B cell (primary cell): Measurements from ENCODE around the gene C4A. TPM values are rescaled to one million over a fixed set of nuclear protein-coding genes. Genes with fewer than 3 reads are reported as not detected.

ENCODE experiments used
- ATAC-seq: fragments of 200-7000 bp; cut with Tn5 transposase; one replicate; pipeline ENCODE4 v1.10.0; 2021; ENCODE audit warnings: low read depth, mild to moderate bottlenecking, moderate number of reproducible peaks, moderate library complexity
- CTCF ChIA-PET: fragments of 350-600 bp; sonication (Branson Sonifier 250); formaldehyde crosslinking; loops from one replicate; lab custom pipeline; 2021; ENCODE audit warnings: antibody characterized with exemption, inconsistent platforms; lab: Charles Lee
- POLR2A ChIA-PET: fragments of 350-600 bp; sonication (Branson Sonifier 250); formaldehyde crosslinking; loops from one replicate; lab custom pipeline; 2021; ENCODE audit warnings: antibody characterized with exemption; lab: Charles Lee
- DNase-seq: peaks from one replicate; pipeline ENCODE4 v3.0.0; 2013
- H2AFZ ChIP-seq: 2 replicates; pipeline ENCODE4 v1.6.1; 2012; ENCODE audit warnings: mild to moderate bottlenecking, low read depth, low read length; ENCODE audit not compliant: insufficient read depth, poor library complexity, severe bottlenecking
- H3K27ac ChIP-seq, 2 donors: 1 replicate in 1 of 2; 2 replicates in 1 of 2; pipeline ENCODE4 v1.5.1; 2012 to 2013; ENCODE audit warnings: low read length in 2 of 2, mild to moderate bottlenecking in 2 of 2, moderate library complexity in 1 of 2
- H3K27me3 ChIP-seq, 4 experiments: fragments of 200-600 bp in 1 of 4; sonication (generic) in 1 of 4; replicated peaks in 1 of 4; 1 replicate in 2 of 4; 2 replicates in 2 of 4; pipeline versions ENCODE4 v1.6.1 to v1.7.0; 2013 to 2016; ENCODE audit warnings: low read length in 3 of 4, mild to moderate bottlenecking in 2 of 4, mixed read lengths in 1 of 4, moderate library complexity in 1 of 4; ENCODE audit not compliant: insufficient read depth in 4 of 4, control insufficient read depth in 3 of 4; ENCODE audit errors: control extremely low read depth in 1 of 4
- H3K36me3 ChIP-seq, 2 experiments: replicated peaks in 1 of 2; 1 replicate in 1 of 2; 2 replicates in 1 of 2; pipeline versions ENCODE4 v1.6.1 to v1.7.1; 2013; ENCODE audit warnings: low read length in 1 of 2; ENCODE audit not compliant: insufficient read depth in 2 of 2, control insufficient read depth in 1 of 2; ENCODE audit errors: control extremely low read depth in 1 of 2, extremely low read depth in 1 of 2
- H3K4me1 ChIP-seq, 2 donors: fragments of 200-600 bp in 1 of 2; sonication (generic) in 1 of 2; 1 replicate in 1 of 2; 2 replicates in 1 of 2; pipeline versions ENCODE4 v1.5.1 to v1.6.1; 2013 to 2017; ENCODE audit warnings: low read length in 2 of 2; ENCODE audit not compliant: control insufficient read depth in 2 of 2, insufficient read depth in 2 of 2
- H3K4me2 ChIP-seq: replicated peaks from 2 replicates; pipeline ENCODE3; 2012; ENCODE audit warnings: mild to moderate bottlenecking, low read depth, low read length; ENCODE audit not compliant: poor library complexity, severe bottlenecking
- H3K4me3 ChIP-seq, 5 experiments: fragments of 200-600 bp in 1 of 5; sonication (generic) in 1 of 5; 1 replicate in 3 of 5; 2 replicates in 2 of 5; pipeline versions ENCODE4 v1.5.1 to v1.7.0; 2011 to 2016; ENCODE audit warnings: low read length in 4 of 5, mild to moderate bottlenecking in 4 of 5, low read depth in 2 of 5, control low read depth in 1 of 5, moderate library complexity in 1 of 5; ENCODE audit not compliant: insufficient read depth in 1 of 5; ENCODE audit errors: control extremely low read depth in 1 of 5, extremely low read depth in 1 of 5
- H3K79me2 ChIP-seq: fragments of 200-600 bp; sonication (generic); one replicate; pipeline ENCODE4 v1.6.0; 2016; ENCODE audit warnings: low read length; ENCODE audit not compliant: control insufficient read depth, insufficient read depth
- H3K9ac ChIP-seq: fragments of 200-600 bp; sonication (generic); 2 replicates; pipeline ENCODE4 v1.6.1; 2017; ENCODE audit warnings: mild to moderate bottlenecking, low read length, moderate library complexity
- H3K9me3 ChIP-seq, 3 donors: one replicate each; pipeline versions ENCODE4 v1.6.1 to v1.7.1; 2013; ENCODE audit warnings: low read length in 2 of 3; ENCODE audit not compliant: control insufficient read depth in 2 of 3, insufficient read depth in 1 of 3; ENCODE audit errors: control extremely low read depth in 1 of 3
- H4K20me1 ChIP-seq: 2 replicates; pipeline ENCODE4 v1.6.0; 2012; ENCODE audit warnings: mild to moderate bottlenecking, low read length; ENCODE audit not compliant: insufficient read depth, control insufficient read depth, poor library complexity, severe bottlenecking
- H3K27ac Mint-ChIP-seq: one replicate; pipeline ENCODE4 v1.8.0; 2021; ENCODE audit warnings: mixed read lengths
- H3K27me3 Mint-ChIP-seq: one replicate; pipeline ENCODE4 v1.8.0; 2021; ENCODE audit warnings: mixed read lengths
- H3K4me1 Mint-ChIP-seq: one replicate; pipeline ENCODE4 v1.8.0; 2021; ENCODE audit warnings: mixed read lengths
- H3K4me3 Mint-ChIP-seq: one replicate; pipeline ENCODE4 v1.8.0; 2021; ENCODE audit warnings: mixed read lengths
- H3K9me3 Mint-ChIP-seq: one replicate; pipeline ENCODE4 v1.8.0; 2022; ENCODE audit warnings: mixed read lengths; ENCODE audit not compliant: insufficient read depth
- EZH2 ChIP-seq: IDR thresholded peaks from 2 replicates; pipeline ENCODE4 v1.6.1; 2012; ENCODE audit warnings: borderline replicate concordance, low read depth, mild to moderate bottlenecking, moderate library complexity, low read length; ENCODE audit not compliant: insufficient read depth, poor library complexity, severe bottlenecking
- WGBS: methylation state at CpG from one replicate; pipeline ENCODE4 v1.1.5; 2013; ENCODE audit warnings: missing lambda C conversion rate; ENCODE audit not compliant: insufficient coverage; 5-methylcytosine and 5-hydroxymethylcytosine counted together
- intact Hi-C: fragments of 100-400 bp; cut with micrococcal nuclease; formaldehyde crosslinking; loops from one replicate; pipeline ENCODE4 v1.10.0; 2022
- polyA plus RNA-seq: library from polyadenylated mRNA; depleted of rRNA; stranded (reverse); fragments of >200 nt; gene quantifications from 2 replicates; pipeline ENCODE4 v1.2.3, GENCODE V29; 2012
- total RNA-seq, 2 donors: library from RNA; stranded (reverse); fragments of 120-200 nt in 1 of 2; gene quantifications; 1 replicate in 1 of 2; 2 replicates in 1 of 2; pipeline versions ENCODE4 v1.2.3 to v1.2.4, GENCODE V29; 2013 to 2022
- TF ChIP-seq, protein P1 (sequence below): fragments of 200-600 bp; IDR thresholded peaks from one replicate; pipeline ENCODE4 v1.8.0; 2022; ENCODE audit warnings: antibody characterized with exemption, mild to moderate bottlenecking

The C4A gene
- total and polyA plus RNA-seq, 2 donors (not counting 1 experiment from before 2014, with no cell fraction given), result 9.9 to 10.5 TPM

DNA sequence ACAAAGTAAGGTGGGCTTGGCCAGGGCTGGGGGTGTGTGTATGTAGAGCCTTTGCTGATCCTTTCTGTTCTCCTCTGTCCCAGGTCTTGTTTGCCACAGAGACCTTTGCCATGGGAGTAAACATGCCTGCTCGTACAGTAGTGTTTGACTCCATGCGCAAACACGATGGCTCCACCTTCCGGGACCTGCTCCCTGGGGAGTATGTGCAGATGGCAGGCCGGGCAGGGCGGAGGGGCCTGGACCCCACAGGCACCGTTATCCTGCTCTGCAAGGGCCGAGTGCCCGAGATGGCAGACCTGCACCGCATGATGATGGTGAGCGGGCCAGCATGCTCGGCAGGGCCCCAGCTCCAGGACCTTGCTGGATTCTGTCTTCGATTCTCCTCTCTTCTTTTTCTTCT lies 16.2 kb upstream of the C4A start:
- no peak overlapping the region for H2AFZ ChIP-seq
- H3K36me3 ChIP-seq, result peaks cover 5 to 92% of the 10 kb centered on the region in 2 experiments
- no peaks in the 10 kb centered on the region for H4K20me1 ChIP-seq
- ChIA-PET POLR2A (no interaction called here), CTCF (interaction anchor here (0.8 to 1.6 kb wide), 2 partner anchors 13 to 14 kb away, joined by 3 read pairs; no protein-coding TSS in a partner anchor)
- H3K9ac ChIP-seq, result no peak overlapping the region
- H3K27me3 ChIP-seq, result no peaks in the 10 kb centered on the region
- intact Hi-C loops, result no loop called here
- no peaks in the 10 kb centered on the region for H3K9me3 ChIP-seq
- H3K4me3 ChIP-seq, result no peak overlapping the region
- WGBS, result 95% methylated on average over 13 of the region's 13 CpGs
- peaks cover 3 to 5% of the 10 kb centered on the region in 2 donors for H3K4me1 ChIP-seq
- H3K27ac ChIP-seq, result no peak overlapping the region
- DNase-seq (no peak), ATAC-seq (no peak)
- Mint-ChIP-seq H3K4me1 (peaks cover 10% of the 10 kb centered on the region), H3K27me3 (no peaks in the 10 kb centered on the region), H3K9me3 (no peaks in the 10 kb centered on the region), H3K4me3 (no peak overlapping the region), H3K27ac (no peak overlapping the region)
- TF ChIP-seq EZH2, result no peak
- TF ChIP-seq, protein P1, sequence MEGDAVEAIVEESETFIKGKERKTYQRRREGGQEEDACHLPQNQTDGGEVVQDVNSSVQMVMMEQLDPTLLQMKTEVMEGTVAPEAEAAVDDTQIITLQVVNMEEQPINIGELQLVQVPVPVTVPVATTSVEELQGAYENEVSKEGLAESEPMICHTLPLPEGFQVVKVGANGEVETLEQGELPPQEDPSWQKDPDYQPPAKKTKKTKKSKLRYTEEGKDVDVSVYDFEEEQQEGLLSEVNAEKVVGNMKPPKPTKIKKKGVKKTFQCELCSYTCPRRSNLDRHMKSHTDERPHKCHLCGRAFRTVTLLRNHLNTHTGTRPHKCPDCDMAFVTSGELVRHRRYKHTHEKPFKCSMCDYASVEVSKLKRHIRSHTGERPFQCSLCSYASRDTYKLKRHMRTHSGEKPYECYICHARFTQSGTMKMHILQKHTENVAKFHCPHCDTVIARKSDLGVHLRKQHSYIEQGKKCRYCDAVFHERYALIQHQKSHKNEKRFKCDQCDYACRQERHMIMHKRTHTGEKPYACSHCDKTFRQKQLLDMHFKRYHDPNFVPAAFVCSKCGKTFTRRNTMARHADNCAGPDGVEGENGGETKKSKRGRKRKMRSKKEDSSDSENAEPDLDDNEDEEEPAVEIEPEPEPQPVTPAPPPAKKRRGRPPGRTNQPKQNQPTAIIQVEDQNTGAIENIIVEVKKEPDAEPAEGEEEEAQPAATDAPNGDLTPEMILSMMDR, result no peak
- H3K4me2 ChIP-seq, result no peak overlapping the region
- H3K79me2 ChIP-seq, result peaks cover 13% of the 10 kb centered on the region

DNA sequence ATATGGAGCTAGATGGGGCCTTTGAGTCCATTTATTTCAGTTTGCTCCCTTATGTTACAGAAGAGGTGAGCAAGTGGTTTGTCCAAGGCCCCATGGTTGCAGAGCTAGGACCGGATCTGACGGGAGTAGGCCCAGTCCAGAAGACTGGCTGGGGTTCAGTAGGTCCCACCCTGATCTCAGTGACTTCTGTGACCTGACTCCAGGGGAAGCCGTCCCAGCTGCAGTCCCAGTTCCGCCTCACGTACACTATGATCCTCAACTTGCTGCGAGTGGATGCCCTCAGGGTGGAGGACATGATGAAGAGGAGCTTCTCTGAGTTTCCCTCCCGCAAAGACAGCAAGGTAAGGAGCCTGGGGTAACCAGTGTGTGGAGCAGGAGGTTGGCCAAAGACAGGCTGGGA lies 15.4 kb upstream of the C4A start:
- Histone ChIP-seq H3K4me2 (no peak overlapping the region), H4K20me1 (no peaks in the 10 kb centered on the region), H3K79me2 (peaks cover 6% of the 10 kb centered on the region), H3K27ac (no peak overlapping the region), H3K4me3 (no peak overlapping the region), H3K9me3 (no peaks in the 10 kb centered on the region), H3K4me1 (peaks cover 11 to 13% of the 10 kb centered on the region in 2 donors), H3K27me3 (no peaks in the 10 kb centered on the region), H2AFZ (no peak overlapping the region), H3K36me3 (peaks cover 5 to 84% of the 10 kb centered on the region in 2 experiments), H3K9ac (no peak overlapping the region)
- ChIA-PET CTCF (interaction anchor here (1.6 kb wide), 1 partner anchor 14 kb away, joined by 3 read pairs; no protein-coding TSS in a partner anchor), POLR2A (interaction anchor here (0.7 kb wide), 2 partner anchors 273 to 449 kb away, joined by 4 read pairs; no protein-coding TSS in a partner anchor)
- peaks cover 15% of the 10 kb centered on the region for H3K4me1 Mint-ChIP-seq
- H3K27ac Mint-ChIP-seq, result no peak overlapping the region
- H3K27me3 Mint-ChIP-seq, result no peaks in the 10 kb centered on the region
- no peaks in the 10 kb centered on the region for H3K9me3 Mint-ChIP-seq
- intact Hi-C loops, result no loop called here
- TF ChIP-seq, protein P1, result no peak
- no peak for TF ChIP-seq EZH2
- H3K4me3 Mint-ChIP-seq, result no peak overlapping the region
- 98% methylated on average over 7 of the region's 7 CpGs for WGBS
- ATAC-seq (no peak), DNase-seq (no peak)
